ENCODE measurements around the gene GRHL1.

The GRHL1 gene

DNA sequence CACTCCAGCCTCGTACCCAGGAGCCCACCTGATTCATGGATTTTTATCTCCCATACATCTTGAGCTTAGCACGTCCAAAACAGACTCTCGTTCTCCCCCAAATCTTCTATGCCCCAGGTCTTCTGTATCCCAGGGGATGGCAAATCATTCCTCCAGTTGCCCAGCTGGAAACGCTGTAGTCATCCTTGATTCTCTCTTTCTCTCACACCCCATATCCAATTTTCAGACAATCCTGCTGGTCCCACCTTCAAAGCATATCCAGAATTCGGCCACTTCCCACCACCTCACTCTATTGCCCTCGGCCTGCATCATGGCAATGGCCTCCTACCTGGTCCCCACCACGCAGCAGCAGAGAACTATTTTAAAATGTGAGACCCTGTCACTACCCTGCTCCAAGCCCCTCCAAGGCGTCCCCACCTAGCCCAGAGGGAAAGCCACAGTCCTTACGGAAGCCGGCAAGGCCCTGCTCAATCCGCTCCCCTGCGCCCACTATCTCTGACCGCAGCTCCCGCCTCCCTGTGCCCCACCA, 1.4 kb upstream of the GRHL1 start:
- no peak for DNase-seq

GRCh38 chr2:9950521-9951271, 797 bp upstream of the GRHL1 start:
- peak in 1 of 2 experiments; percentile 63 for DNase-seq

DNA sequence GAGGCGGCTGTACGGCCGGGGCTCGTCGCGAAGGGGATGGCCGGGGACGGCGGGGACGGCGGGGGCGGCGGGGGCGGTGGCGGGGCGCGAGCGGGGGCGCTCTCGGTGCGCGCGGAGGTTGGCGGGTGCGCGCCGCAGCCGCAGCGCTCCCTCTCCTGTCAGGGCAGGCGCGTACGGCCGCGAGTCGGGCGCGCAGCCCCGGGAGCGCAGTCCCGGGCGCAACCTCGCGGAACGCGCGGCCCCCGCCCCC, 296 bp upstream of the GRHL1 start:
- no peak for DNase-seq

DNA sequence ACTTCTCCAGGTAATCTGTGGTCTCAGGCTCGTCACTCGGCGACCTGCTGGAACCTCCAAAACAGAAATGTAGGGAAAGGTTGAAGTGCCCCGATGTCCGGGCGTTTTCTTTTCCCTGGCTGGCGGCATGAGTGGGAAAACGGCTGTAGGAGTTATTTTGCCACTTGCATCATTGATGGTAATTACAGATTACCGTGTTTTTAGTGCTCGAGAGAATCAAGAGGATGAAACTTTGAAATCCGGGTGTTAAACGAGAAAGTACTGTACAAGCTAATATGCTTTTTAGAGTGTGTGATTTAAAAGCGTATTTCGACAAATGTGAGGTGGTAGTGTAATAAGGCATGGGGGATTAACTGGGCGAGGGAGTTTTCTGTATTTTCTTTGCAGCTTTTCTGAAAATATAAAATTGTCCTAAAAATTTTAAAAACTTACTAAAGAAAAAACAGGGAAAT, 819 bp downstream of the GRHL1 start:
- DNase-seq, result no peak

- no peak for DNase-seq
These were observed 1.5 kb downstream of the GRHL1 start for GRCh38 chr2:9952856-9953503.

DNA sequence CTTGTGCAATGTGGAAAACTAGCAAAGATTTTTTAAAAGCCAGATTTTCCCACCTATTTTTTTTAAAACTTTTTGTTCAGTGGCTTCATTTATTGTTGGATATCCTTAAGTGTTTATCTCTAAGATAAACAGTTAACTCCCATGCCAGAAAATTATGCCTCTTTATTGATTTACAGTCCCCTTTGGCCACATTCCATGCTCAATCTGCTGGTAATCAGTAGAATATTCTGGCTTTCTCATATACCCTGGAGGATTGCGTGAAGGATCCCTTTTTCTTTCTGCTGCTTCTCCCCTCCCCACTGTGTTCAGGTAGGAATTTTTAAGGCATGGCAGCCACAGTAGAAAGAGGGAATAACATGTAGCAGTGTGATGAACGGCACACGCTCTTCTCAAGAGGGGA, 2.6 kb downstream of the GRHL1 start:
- DNase-seq, result no peak

- DNase-seq, result no peak
These were observed 6.6 kb downstream of the GRHL1 start for GRCh38 chr2:9958057-9958456.

GRCh38 chr2:9959262-9959661, 7.8 kb downstream of the GRHL1 start:
- DNase-seq, result no peak

DNA sequence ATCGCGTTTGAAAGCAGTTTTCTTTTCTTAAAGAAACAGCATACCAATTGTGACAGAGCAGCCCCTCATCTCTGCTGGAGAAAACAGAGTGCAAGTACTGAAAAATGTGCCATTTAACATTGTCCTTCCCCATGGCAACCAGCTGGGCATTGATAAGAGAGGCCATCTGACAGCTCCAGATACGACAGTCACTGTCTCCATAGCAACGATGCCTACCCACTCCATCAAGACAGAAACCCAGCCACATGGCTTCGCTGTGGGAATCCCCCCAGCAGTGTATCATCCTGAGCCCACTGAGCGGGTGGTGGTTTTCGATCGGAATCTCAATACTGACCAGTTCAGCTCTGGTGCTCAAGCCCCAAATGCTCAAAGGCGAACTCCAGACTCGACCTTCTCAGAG, 9.5 kb downstream of the GRHL1 start:
- no peak for DNase-seq

- no peak for DNase-seq
These were observed 13.0 kb downstream of the GRHL1 start for GRCh38 chr2:9964334-9964980.

- DNase-seq, result no peak
These were observed 13.8 kb downstream of the GRHL1 start for GRCh38 chr2:9965119-9965822.

GRCh38 chr2:9966491-9967022, 15.1 kb downstream of the GRHL1 start:
- DNase-seq, result no peak

GRCh38 chr2:9967053-9967775, 15.7 kb downstream of the GRHL1 start:
- DNase-seq, result no peak

DNA sequence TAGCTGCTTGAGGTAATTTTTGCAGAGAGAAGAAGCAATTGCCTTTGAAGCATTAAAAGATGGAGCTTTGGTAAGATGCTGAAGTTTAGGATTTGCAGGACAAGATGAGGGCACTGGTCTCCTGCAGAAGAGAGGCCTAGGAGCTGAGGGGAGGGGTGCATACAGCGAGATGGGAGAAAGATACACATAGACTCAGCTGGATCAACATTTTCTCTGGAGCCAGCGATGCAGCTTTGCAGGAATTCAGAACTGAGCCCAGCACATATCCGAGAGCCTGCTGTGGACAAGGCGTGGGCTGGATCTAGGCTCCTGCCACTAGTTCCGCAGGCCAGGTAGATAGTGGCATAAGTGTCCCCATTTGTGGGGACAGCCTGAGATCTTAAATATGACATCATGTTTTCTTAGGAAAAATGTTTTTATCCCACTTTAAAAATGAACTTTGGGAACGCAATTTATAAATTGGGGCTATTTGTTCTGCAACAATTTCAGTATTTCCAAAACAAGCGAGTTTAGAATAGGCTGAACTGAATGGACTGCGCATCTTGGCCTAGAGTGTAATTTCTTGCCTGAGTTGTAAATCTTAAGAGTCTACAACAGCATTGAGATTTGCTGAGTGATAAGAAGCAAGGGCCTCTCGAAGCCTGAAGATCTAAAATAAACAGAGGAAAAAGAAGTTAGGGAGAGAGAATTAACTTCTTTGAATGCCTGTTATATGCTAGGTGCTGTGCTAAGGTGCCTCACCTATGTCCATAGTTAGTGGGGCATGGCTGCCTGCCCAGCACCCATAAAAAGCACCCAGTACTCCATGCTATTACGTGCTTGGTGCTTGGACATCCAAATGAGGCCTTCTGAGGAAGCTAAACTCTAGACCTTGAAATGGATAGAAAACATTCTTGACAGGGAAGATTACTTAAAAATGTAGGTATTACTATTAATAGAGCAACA, 17.3 kb downstream of the GRHL1 start:
- no peak for DNase-seq

DNA sequence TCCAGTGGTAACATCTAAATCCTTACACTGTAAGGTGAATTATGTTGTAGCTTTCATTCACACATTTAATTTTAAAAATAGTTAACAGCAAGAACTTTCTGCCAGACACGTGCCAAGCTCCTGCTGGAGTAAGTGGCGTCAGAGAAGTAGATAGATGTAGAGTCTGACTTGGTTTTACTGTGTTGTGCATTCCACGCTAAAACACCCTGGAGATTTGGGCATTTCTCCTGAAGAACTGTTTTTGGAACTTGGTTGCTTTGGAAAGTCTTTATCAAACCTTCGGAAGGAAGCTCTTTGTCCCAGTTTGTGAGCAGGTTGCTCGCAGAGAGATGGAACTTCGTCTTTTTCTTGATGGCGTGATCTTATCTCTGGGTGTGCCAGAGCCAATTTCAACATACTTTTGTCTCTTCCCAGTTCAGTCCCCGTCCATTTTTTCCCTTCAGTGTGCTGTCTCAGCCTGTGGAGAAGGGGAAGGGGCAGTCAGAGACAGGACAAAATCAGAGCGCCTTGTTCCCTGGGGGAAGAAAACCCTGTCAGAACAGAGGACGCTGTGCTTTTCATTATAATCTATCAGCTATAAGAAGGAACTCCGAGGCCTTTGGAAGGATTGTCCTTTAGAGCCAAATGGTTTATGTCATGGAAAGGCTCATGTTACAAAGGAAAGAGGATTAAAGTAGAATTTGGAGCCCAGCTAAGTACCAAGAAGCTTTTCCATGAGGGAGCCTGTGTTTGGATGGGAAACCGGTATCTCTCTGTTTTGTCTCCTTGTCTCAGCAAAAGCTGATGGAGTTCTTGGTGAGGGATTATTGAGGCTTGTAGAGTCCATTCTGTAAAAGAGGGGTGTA, 18.9 kb downstream of the GRHL1 start:
- DNase-seq, result no peak

DNA sequence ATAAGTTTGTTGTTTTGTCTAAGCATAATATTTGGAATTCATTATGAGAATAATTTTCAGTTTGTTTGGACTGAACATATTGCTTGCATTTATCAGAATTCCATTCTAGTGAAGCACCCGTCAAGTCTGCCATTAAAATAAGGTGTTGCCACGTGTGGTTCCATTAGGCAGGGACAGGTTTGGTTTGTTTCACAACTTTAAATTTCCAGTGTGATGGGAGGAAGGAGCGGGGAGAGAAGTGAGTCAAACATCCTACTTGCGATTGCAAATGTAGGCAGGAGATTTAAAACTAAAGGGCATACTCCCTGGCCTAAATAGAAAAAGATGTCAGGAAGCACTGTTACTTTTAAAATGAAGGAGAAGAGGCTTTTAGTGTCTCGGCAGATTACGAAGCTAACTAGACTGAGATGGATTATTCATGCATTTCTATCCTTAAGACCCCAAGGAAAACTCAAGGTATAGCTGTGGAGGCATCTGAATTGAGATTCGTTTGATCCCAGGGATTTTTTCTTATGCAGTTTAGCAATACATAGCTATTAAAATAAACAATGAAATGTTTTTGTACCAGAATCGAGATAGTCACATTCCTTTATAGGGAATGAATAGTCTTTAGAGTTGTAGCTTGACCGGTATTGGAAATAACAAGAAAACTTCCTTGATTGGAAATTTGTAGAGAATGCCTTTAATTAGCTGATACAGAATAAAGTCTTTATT, 19.8 kb downstream of the GRHL1 start:
- no peak for DNase-seq

DNA sequence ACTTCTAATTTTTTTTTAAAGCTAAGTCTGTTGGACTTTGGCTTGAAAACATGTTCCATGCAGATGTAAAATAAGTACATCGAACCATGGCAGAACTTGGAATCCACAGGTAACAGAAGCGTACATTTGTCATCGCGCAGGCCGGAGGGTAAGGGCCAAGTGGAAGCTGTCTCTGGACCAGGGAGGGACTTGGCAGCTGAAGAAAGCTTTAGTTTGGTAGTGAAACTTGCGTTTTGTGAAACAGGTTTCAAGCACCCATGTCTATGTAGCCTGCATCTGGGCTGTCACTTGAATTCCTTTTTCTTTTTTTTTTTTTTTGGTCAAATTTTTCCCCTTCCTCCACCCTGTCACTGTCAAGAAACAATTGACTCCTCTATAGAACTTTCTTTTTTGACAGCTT, 20.4 kb downstream of the GRHL1 start:
- DNase-seq, result no peak

DNA sequence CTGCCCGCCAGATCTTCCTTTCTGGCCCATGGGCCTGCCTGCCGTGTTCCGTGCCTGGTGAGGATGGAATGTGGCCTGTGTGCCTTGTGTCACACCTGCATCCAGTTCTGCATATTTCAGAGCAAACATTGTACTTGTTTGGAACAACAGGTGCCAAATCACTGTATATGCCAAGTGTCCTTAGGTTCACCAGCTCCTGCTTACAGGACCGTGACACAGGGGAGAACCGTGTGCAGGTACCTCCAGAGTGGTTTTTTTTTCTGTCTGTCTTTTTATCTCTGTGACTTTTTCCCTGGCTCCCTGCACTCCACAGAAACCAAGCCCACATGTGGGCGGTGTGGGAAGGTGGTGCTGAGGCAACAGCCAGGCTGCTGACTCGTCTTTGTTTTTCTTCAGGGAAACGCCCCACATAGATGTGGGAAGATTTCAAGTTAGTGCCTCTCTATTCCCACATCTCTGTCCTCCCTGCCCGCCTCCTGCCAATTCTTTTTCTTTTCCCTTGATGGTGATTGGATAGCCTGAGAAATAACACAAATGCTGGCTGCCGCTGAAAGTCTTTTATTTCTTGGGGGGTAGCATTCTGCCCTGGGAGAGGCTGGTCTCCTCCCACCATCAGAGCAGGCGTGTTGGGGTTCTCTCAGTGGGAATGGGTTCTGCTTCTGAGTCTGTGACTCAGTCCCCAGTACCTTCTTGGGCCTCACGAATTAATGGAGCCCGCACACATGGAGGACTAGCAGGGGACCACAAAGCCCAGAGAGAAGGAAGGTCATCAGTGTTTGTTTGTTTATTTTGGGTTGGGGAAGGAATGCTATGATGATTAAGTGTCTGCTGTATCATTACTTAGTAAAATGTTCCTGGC, 21.4 kb downstream of the GRHL1 start:
- no peak for DNase-seq

GRCh38 chr2:9973690-9974089, 22.2 kb downstream of the GRHL1 start:
- no peak for DNase-seq

Measured in NCI-H446 (cell line).